OCI-LY7 (cell line): ENCODE results near the gene PLA2G12A.

Experiments used
- EZH2phosphoT487 ChIP-seq: fragments of 200-600 bp; sonication (generic); IDR thresholded peaks from 2 replicates; pipeline ENCODE4 v1.6.1; 2018; ENCODE audit warnings: low read depth, borderline replicate concordance, mild to moderate bottlenecking, mixed run types, antibody characterized with exemption, low read length, moderate library complexity, mixed read lengths
- TF ChIP-seq, protein P1 (sequence below): fragments of 200-600 bp; sonication (generic); conservative IDR thresholded peaks from 2 replicates; pipeline ENCODE4 v1.5.1; 2014; ENCODE audit warnings: mild to moderate bottlenecking, antibody characterized with exemption, low read length, moderate library complexity, mixed read lengths

GRCh38 chr4:109751852-109752251 is 22.0 kb upstream of the PLA2G12A start:
- TF ChIP-seq, protein P1, sequence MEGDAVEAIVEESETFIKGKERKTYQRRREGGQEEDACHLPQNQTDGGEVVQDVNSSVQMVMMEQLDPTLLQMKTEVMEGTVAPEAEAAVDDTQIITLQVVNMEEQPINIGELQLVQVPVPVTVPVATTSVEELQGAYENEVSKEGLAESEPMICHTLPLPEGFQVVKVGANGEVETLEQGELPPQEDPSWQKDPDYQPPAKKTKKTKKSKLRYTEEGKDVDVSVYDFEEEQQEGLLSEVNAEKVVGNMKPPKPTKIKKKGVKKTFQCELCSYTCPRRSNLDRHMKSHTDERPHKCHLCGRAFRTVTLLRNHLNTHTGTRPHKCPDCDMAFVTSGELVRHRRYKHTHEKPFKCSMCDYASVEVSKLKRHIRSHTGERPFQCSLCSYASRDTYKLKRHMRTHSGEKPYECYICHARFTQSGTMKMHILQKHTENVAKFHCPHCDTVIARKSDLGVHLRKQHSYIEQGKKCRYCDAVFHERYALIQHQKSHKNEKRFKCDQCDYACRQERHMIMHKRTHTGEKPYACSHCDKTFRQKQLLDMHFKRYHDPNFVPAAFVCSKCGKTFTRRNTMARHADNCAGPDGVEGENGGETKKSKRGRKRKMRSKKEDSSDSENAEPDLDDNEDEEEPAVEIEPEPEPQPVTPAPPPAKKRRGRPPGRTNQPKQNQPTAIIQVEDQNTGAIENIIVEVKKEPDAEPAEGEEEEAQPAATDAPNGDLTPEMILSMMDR, result no peak
- TF ChIP-seq EZH2phosphoT487, result no peak
